H9 (cell line): ENCODE data around the gene TMEM117. TPM values are rescaled to one million over a fixed set of nuclear protein-coding genes. Genes with fewer than 3 reads are reported as not detected.

Experiments
- DNase-seq: peaks from one replicate; pipeline ENCODE4 v3.0.0-alpha.2; 2017
- H2AFZ ChIP-seq: one replicate; pipeline ENCODE4 v1.6.1; 2013; ENCODE audit warnings: mild to moderate bottlenecking, low read length, control low read depth, moderate library complexity
- H2AK5ac ChIP-seq: 2 replicates; pipeline ENCODE4 v1.6.1; 2013; ENCODE audit warnings: low read length, control low read depth, mixed read lengths; ENCODE audit not compliant: insufficient read length
- H2BK120ac ChIP-seq: one replicate; pipeline ENCODE4 v1.6.1; 2013; ENCODE audit warnings: low read depth, mild to moderate bottlenecking, low read length, control low read depth, inconsistent platforms; ENCODE audit not compliant: poor library complexity, severe bottlenecking
- H2BK12ac ChIP-seq: 2 replicates; pipeline ENCODE4 v1.6.1; 2013; ENCODE audit warnings: low read length, control low read depth, mixed read lengths, low read depth; ENCODE audit not compliant: insufficient read length
- H2BK15ac ChIP-seq: 2 replicates; pipeline ENCODE4 v1.6.1; 2013; ENCODE audit warnings: low read depth, low read length, control low read depth
- H2BK20ac ChIP-seq: one replicate; pipeline ENCODE4 v1.6.1; 2013; ENCODE audit warnings: low read depth, mild to moderate bottlenecking, low read length, control low read depth, inconsistent platforms; ENCODE audit not compliant: poor library complexity, severe bottlenecking
- H2BK5ac ChIP-seq: 2 replicates; pipeline ENCODE4 v1.6.1; 2013; ENCODE audit warnings: low read length, control low read depth, mixed read lengths; ENCODE audit not compliant: insufficient read length
- H3K14ac ChIP-seq: 2 replicates; pipeline ENCODE4 v1.6.1; 2013; ENCODE audit warnings: low read length, control low read depth; ENCODE audit not compliant: insufficient read depth
- H3K18ac ChIP-seq: 2 replicates; pipeline ENCODE4 v1.6.1; 2013; ENCODE audit warnings: low read depth, mild to moderate bottlenecking, mixed read lengths, low read length, control low read depth; ENCODE audit not compliant: insufficient read length
- H3K23ac ChIP-seq: 2 replicates; pipeline ENCODE4 v1.6.1; 2013; ENCODE audit warnings: low read length, control low read depth, mixed read lengths, low read depth; ENCODE audit not compliant: insufficient read length
- H3K23me2 ChIP-seq: 2 replicates; pipeline ENCODE4 v1.6.1; 2013; ENCODE audit warnings: low read depth, mild to moderate bottlenecking, mixed read lengths, low read length, control low read depth; ENCODE audit not compliant: insufficient read length, poor library complexity, severe bottlenecking
- H3K27ac ChIP-seq: 2 replicates; pipeline ENCODE4 v1.5.1; 2013; ENCODE audit warnings: low read length, control low read depth, mixed read lengths, low read depth; ENCODE audit not compliant: insufficient read length
- H3K27me3 ChIP-seq: 2 replicates; pipeline ENCODE4 v1.6.1; 2013; ENCODE audit warnings: low read length, control low read depth, inconsistent platforms; ENCODE audit not compliant: insufficient read depth
- H3K4ac ChIP-seq: 2 replicates; pipeline ENCODE4 v1.6.1; 2013; ENCODE audit warnings: low read depth, mild to moderate bottlenecking, control low read depth, inconsistent platforms, low read length, moderate library complexity
- H3K4me1 ChIP-seq: 2 replicates; pipeline ENCODE4 v1.6.1; 2013; ENCODE audit warnings: low read length, control low read depth, inconsistent platforms; ENCODE audit not compliant: insufficient read depth
- H3K4me2 ChIP-seq: 2 replicates; pipeline ENCODE4 v1.6.1; 2013; ENCODE audit warnings: low read length, control low read depth, mixed read lengths; ENCODE audit not compliant: insufficient read length, insufficient read depth
- H3K56ac ChIP-seq: 2 replicates; pipeline ENCODE4 v1.6.1; 2013; ENCODE audit warnings: low read depth, mild to moderate bottlenecking, mixed read lengths, low read length, control low read depth; ENCODE audit not compliant: insufficient read length
- H3K79me1 ChIP-seq: 2 replicates; pipeline ENCODE4 v1.6.1; 2013; ENCODE audit warnings: low read depth, mild to moderate bottlenecking, moderate library complexity, low read length, control low read depth, inconsistent platforms; ENCODE audit not compliant: insufficient read depth, poor library complexity, severe bottlenecking
- H3K79me2 ChIP-seq: 2 replicates; pipeline ENCODE4 v1.6.1; 2013; ENCODE audit warnings: low read length, control low read depth, inconsistent platforms; ENCODE audit not compliant: insufficient read depth
- H3K9ac ChIP-seq: 2 replicates; pipeline ENCODE4 v1.6.1; 2013; ENCODE audit warnings: low read length, control low read depth, mixed read lengths; ENCODE audit not compliant: insufficient read length; ENCODE audit errors: extremely low read depth
- H3K9me3 ChIP-seq: one replicate; pipeline ENCODE4 v1.6.1; 2013; ENCODE audit warnings: low read depth, low read length, inconsistent platforms; ENCODE audit not compliant: control insufficient read depth
- H3T11ph ChIP-seq: one replicate; pipeline ENCODE4 v1.6.1; 2013; ENCODE audit warnings: mild to moderate bottlenecking, low read length, control low read depth, inconsistent platforms
- H4K20me1 ChIP-seq: one replicate; pipeline ENCODE4 v1.6.1; 2013; ENCODE audit not compliant: control insufficient read depth, insufficient read length, insufficient read depth
- H4K5ac ChIP-seq: 2 replicates; pipeline ENCODE4 v1.6.1; 2013; ENCODE audit warnings: low read depth, mild to moderate bottlenecking, mixed read lengths, low read length, control low read depth; ENCODE audit not compliant: insufficient read length
- H4K8ac ChIP-seq: replicated peaks from 2 replicates; pipeline ENCODE4 v1.6.1; 2013; ENCODE audit warnings: low read length, control low read depth, mixed read lengths, low read depth; ENCODE audit not compliant: insufficient read length
- H4K91ac ChIP-seq: 2 replicates; pipeline ENCODE4 v1.6.1; 2013; ENCODE audit warnings: low read depth, mild to moderate bottlenecking, moderate library complexity, mixed read lengths, low read length, control low read depth; ENCODE audit not compliant: insufficient read length
- H3K27ac Mint-ChIP-seq, 3 experiments: 2 replicates in 2 of 3; 3 replicates in 1 of 3; pipeline ENCODE4 v1.8.0; 2020 to 2021; ENCODE audit warnings: mixed read lengths in 3 of 3, mild to moderate bottlenecking in 1 of 3, moderate library complexity in 1 of 3
- H3K27me3 Mint-ChIP-seq: 2 replicates; pipeline ENCODE4 v1.8.0; 2021; ENCODE audit warnings: low read depth, mild to moderate bottlenecking, moderate library complexity, mixed read lengths
- H3K36me3 Mint-ChIP-seq, 3 experiments: 2 replicates in 2 of 3; 3 replicates in 1 of 3; pipeline ENCODE4 v1.8.0; 2020 to 2021; ENCODE audit warnings: low read depth in 3 of 3, mixed read lengths in 3 of 3; ENCODE audit not compliant: insufficient read depth in 1 of 3
- H3K4me1 Mint-ChIP-seq, 2 experiments: 2 replicates each; pipeline ENCODE4 v1.8.0; 2020; ENCODE audit warnings: mixed read lengths in 2 of 2
- H3K4me3 Mint-ChIP-seq, 2 experiments: 2 replicates in 1 of 2; 3 replicates in 1 of 2; pipeline ENCODE4 v1.8.0; 2020 to 2021; ENCODE audit warnings: mild to moderate bottlenecking in 2 of 2, mixed read lengths in 2 of 2, moderate library complexity in 1 of 2
- H3K9me3 Mint-ChIP-seq, 2 experiments: 2 replicates in 1 of 2; 3 replicates in 1 of 2; pipeline ENCODE4 v1.8.0; 2020; ENCODE audit warnings: mild to moderate bottlenecking in 2 of 2, mixed read lengths in 2 of 2, moderate library complexity in 1 of 2
- WGBS: extraction: QIAGEN DNeasy Blood & Tissue Kit; methylation state at CpG from one replicate; pipeline ENCODE4 v1.1.7; 2013; ENCODE audit warnings: missing lambda C conversion rate, low lambda C conversion rate, mixed read lengths; ENCODE audit not compliant: insufficient read length; ENCODE audit errors: extremely low coverage; 5-methylcytosine and 5-hydroxymethylcytosine counted together
- total RNA-seq: library from RNA; stranded (reverse); gene quantifications from 2 replicates; pipeline ENCODE4 v1.2.1, GENCODE V29; 2021
- TF ChIP-seq, protein P1 (sequence below): fragments of 200-600 bp; sonication (generic); conservative IDR thresholded peaks from 3 replicates; pipeline ENCODE4 v1.8.0; 2021; ENCODE audit warnings: antibody characterized with exemption, mild to moderate bottlenecking

TMEM117 gene
- total RNA-seq, 1 experiment from 2014 or later, result 1.7 TPM

DNA sequence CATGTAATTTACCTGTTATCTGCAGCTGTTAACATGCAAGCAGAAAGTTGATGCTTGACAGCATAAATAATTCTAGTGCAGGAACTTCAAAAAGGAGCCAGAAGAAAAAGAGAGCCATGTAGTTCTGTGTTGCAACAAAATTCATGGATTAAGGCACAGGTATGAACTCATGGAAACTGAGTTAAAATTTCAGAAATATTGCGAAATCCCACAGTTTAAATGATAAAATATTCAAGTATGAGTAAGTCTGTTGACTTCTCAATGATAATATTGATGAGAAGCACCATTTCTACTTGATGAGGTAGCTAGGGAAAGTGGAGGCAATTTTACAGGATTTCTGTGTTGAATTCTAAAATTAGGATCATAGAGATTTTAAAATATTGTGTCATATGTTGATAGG is 290.9 kb downstream of the TMEM117 start:
- no peak overlapping the region for H2BK120ac ChIP-seq
- H3K56ac ChIP-seq, result no peak overlapping the region
- peaks cover 0 to under 1% of the 10 kb centered on the region in 2 experiments; a peak in 3 of 5 replicates for H3K9me3 Mint-ChIP-seq
- TF ChIP-seq, protein P1, sequence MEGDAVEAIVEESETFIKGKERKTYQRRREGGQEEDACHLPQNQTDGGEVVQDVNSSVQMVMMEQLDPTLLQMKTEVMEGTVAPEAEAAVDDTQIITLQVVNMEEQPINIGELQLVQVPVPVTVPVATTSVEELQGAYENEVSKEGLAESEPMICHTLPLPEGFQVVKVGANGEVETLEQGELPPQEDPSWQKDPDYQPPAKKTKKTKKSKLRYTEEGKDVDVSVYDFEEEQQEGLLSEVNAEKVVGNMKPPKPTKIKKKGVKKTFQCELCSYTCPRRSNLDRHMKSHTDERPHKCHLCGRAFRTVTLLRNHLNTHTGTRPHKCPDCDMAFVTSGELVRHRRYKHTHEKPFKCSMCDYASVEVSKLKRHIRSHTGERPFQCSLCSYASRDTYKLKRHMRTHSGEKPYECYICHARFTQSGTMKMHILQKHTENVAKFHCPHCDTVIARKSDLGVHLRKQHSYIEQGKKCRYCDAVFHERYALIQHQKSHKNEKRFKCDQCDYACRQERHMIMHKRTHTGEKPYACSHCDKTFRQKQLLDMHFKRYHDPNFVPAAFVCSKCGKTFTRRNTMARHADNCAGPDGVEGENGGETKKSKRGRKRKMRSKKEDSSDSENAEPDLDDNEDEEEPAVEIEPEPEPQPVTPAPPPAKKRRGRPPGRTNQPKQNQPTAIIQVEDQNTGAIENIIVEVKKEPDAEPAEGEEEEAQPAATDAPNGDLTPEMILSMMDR, result no peak
- H3T11ph ChIP-seq, result no peak overlapping the region
- H3K9me3 ChIP-seq, result no peaks in the 10 kb centered on the region
- H3K4me3 Mint-ChIP-seq, result no peak overlapping the region
- no peak overlapping the region for H3K4me2 ChIP-seq
- no peak overlapping the region for H4K5ac ChIP-seq
- no peak overlapping the region for H2AFZ ChIP-seq
- no peak overlapping the region for H3K9ac ChIP-seq
- no peak overlapping the region for H2AK5ac ChIP-seq
- no peak overlapping the region for H2BK20ac ChIP-seq
- H2BK5ac ChIP-seq, result no peak overlapping the region
- no peaks in the 10 kb centered on the region for H3K79me1 ChIP-seq
- H3K18ac ChIP-seq, result no peak overlapping the region
- no peak for DNase-seq
- H3K27ac Mint-ChIP-seq, result no peak overlapping the region
- no peaks in the 10 kb centered on the region for H3K23me2 ChIP-seq
- no peak overlapping the region for H4K91ac ChIP-seq
- H3K27me3 Mint-ChIP-seq, result no peaks in the 10 kb centered on the region
- H3K4me1 Mint-ChIP-seq, result peaks cover 4% of the 10 kb centered on the region in 2 experiments
- H3K23ac ChIP-seq, result no peak overlapping the region
- no peak overlapping the region for H3K27ac ChIP-seq
- H3K36me3 Mint-ChIP-seq, result peaks cover 0 to 5% (median 0%) of the 10 kb centered on the region in 3 experiments; a peak in 2 of 7 replicates
- no peak overlapping the region for H4K8ac ChIP-seq
- no peak overlapping the region for H3K4ac ChIP-seq
- no peaks in the 10 kb centered on the region for H3K4me1 ChIP-seq
- no peaks in the 10 kb centered on the region for H4K20me1 ChIP-seq
- H2BK12ac ChIP-seq, result no peak overlapping the region
- no peak overlapping the region for H2BK15ac ChIP-seq
- H3K27me3 ChIP-seq, result no peaks in the 10 kb centered on the region
- no CpG with 5 or more reads among the region's 1 CpG for WGBS
- H3K14ac ChIP-seq, result no peak overlapping the region
- no peaks in the 10 kb centered on the region for H3K79me2 ChIP-seq
